ENCODE data around the gene MSH5.

MSH5 gene

GRCh38 chr6:31729979-31730630, 9.7 kb upstream of the MSH5 start:
- DNase-seq (ENCODE audit: low spot score) = peak; percentile 60

- DNase-seq (ENCODE audit: low spot score) = no peak
These were observed 9.1 kb upstream of the MSH5 start for GRCh38 chr6:31730631-31731086.

- DNase-seq (ENCODE audit: low spot score) = no peak
These were observed 7.8 kb upstream of the MSH5 start for GRCh38 chr6:31732029-31732428.

DNA sequence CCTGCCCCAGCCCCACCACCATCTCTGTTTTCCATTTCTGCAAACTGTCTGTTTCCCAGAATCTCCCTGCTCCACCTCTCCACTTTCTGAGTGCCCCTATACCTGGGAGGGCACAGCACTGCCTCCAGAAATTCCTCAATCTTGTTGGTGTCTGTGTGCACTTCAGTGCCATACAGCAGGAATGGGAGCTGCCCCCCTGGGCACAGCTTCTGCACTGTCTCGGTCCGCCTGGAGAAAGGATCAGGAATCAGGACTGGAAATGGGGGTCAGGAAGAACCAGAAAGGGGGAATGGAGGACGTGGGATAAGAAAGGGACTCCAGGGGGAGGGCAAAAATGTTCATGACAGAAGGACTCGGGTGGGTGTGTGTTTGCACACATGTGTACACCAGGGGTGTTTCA, 6.1 kb upstream of the MSH5 start:
- no peak for DNase-seq (ENCODE audit: low spot score)

GRCh38 chr6:31734247-31734820, 5.5 kb upstream of the MSH5 start:
- DNase-seq (ENCODE audit: low spot score) = no peak

GRCh38 chr6:31734821-31735406, 4.9 kb upstream of the MSH5 start:
- DNase-seq (ENCODE audit: low spot score) = peak; percentile 33

GRCh38 chr6:31736021-31736767, 3.6 kb upstream of the MSH5 start, which contains the start of gene CLIC1:
Gene CLIC1, minus strand, starts transcription at chr6:31736530. Its CDS starts 230 bp downstream, at chr6:31736300.
- DNase-seq (ENCODE audit: low spot score) = peak; percentile 73

- no peak for DNase-seq (ENCODE audit: low spot score)
These were observed 3.0 kb upstream of the MSH5 start for GRCh38 chr6:31736768-31737314.

DNA sequence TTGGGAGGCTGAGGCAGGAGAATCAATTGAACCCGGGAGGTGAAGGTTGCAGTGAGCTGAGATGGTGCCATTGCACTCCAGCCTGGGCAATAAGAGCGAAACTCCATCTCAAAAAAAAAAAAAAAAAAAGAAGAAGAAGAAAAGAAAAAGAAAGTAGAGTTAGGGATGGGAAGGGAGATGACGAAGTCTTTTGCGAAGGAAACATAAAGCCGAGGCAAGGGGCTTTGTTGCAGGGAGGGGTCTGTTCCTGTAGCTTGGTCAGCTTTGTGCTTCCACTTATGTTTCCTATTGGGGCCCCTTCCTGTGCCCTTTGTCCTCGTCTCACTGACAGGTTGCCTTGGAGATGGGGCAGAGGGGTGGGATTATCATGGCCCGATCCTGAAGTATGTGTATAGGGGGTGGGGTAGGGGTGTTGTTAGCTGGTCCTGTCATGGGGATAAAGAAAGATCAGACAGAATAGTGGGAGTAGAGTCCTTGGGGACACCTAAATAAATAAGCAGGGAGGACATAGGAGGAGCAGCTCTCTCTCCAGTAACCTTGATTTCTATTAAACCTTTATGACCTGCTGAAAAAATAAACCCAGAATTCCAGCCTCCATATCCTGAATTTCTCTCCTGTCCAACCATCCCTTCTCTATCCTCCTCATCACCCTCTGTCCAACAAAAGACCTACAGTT, 2.4 kb upstream of the MSH5 start:
- DNase-seq (ENCODE audit: low spot score) = peak; percentile 60

DNA sequence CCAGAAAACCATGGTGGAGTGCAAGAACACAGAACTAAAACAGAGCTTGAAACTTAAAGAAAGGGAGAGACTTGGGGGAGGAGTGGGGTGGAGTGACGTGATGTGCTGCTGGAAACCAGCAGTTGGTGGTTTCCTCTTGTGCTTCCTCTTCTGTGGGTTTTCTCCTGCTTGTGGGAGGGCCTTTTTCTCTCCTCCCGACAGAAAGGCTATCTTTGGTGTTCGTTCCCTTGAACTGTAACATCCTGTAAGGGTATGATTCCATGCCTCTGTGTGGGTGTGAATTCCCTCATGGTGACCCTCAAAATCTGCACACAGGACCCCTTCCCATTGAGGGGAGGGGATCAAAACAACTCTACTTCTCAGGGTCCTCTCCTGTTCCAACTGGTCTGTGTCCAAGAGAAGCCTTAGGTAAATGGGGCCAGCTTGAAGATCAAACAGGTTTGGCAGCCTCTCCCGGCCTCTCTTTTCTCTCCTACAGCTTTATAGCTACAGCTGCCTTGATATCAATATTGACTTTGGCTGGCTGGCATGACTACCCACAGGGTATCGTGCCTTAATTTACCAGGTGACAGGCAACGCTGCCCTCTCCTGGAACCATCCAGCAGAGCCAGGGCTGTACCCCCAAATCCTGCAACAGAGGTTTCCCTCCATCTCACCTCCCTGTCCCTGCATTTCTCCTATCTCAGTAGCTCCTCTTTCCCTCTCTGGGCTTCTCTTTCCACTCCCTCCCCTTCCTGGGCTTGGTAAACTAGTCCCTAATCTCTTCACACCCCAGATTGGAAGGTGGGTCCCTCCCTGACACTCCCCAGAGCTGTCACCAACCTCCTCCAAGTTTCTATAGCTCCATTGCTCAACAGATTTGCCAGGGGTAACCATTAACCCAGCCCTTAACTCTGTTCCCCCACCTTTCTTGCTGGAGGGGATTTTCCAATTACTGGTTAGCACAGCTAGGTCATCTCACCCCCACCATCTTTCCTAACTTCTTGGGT, 1.5 kb upstream of the MSH5 start:
- DNase-seq (ENCODE audit: low spot score) = peak; percentile 66

DNA sequence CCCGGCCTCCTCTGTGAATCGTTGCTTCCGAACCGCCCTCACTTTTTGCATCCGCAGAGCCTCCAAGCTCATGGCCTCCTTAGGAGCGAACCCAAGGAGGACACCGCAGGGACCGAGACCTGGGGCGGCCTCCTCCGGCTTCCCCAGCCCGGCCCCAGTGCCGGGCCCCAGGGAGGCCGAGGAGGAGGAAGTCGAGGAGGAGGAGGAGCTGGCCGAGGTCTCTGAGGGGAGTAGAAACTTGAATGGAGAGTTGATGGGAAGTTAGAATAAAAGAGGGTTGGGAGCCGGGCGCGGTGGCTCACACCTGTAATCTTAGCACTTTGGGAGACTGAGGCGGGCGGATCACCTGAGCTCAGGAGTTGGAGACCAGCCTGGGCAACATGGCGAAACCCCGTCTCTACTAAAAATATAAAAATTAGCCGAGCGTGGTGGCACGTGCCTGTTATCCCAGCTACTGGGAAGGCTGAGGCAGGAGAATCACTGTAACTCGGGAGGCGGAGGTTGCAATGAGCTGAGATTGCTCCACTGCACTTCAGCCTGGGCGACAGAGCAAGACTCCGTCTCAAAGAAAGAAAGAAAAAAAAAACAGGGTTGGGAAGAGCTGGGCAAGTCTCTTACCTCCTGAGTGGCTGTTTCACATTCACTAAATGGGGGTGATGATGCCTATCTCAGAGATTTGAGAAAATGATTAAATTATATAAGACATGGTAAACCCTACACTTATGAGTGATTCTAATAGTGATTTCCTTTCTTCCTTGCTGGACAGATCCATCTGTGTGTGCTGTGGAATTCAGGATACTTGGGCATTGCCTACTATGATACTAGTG, 805 bp downstream of the MSH5 start:
- DNase-seq (ENCODE audit: low spot score) = no peak

DNA sequence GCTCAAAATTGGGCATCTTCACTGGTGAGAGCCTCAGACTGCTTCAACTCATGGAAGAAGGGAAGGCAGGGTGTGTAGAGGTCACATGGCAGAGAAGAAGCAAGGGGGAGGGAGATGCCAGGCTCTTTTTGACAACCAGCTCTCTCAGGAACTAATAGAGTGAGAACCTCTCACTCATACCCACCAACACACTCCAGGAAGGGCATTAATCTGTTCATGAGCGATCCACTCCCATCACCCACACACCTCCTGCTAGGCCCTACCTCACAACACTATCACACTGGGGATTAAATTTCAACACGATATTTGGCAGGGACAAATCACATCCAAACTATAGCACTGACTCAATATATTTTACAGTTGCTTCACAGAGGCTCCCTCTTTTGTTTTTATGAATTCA, 2.0 kb downstream of the MSH5 start:
- DNase-seq (ENCODE audit: low spot score) = no peak

GRCh38 chr6:31742894-31743293, 3.1 kb downstream of the MSH5 start:
- DNase-seq (ENCODE audit: low spot score) = no peak

DNA sequence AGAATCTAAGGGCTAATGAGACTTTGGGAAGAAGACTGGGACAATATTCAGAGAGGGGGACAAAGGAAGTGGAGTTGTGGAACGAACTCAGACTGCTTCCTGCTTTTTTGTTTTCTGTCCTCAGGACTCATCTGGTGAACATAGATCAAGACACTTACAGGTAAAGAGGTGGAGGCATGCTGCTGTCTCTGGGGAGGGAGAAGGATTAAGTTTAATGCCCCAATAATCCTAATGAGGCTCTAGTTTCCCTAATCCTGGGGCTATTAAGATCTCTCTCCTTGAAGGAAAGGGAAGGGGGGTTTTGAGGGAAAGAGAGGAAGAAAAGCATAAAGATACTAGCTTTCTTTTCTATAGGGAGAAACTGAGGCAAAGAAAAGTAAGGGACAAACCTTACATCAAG, 4.6 kb downstream of the MSH5 start:
- no peak for DNase-seq (ENCODE audit: low spot score)

GRCh38 chr6:31749301-31750036, 9.7 kb downstream of the MSH5 start:
- DNase-seq (ENCODE audit: low spot score) = no peak

GRCh38 chr6:31750411-31751022, 10.7 kb downstream of the MSH5 start:
- DNase-seq (ENCODE audit: low spot score) = no peak

DNA sequence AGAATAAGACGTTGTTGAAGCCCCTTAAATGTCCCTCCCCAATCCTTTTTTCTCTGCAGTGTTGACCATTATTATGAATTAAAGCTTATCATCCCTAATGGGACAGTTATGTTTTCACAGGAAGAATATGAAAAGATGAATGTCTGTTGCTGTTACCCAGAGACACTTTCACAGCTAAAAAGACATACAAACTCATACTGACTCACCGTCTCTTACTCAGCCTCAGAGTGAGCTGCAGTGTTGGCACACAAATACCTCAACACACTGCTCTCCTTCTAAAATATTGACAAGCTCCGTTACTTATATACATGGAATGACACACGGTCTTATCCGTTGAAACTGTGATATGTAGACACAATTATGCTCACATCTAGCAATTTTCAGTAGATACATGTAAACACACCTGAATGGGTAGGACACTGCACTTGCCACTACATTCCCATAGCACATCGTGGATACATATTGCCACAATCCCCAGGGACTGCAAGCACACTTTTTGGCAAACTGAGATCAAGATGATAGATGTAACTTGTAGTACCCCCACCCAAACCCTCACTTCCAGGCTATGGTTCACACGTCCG, 13.0 kb downstream of the MSH5 start:
- no peak for DNase-seq (ENCODE audit: low spot score)

GRCh38 chr6:31758281-31758680, 18.5 kb downstream of the MSH5 start:
- no peak for DNase-seq (ENCODE audit: low spot score)
